Astrocyte of the cerebellum (primary cell): ENCODE results near the gene ADGRB3.

Experiments used
- DNase-seq: peaks from one replicate; pipeline ENCODE4 v3.0.0-alpha.2; 2011; ENCODE audit warnings: low read depth
- H3K4me3 ChIP-seq: 2 replicates; pipeline ENCODE4 v1.5.1; 2011; ENCODE audit warnings: mild to moderate bottlenecking, low read depth, low read length, moderate library complexity
- in situ Hi-C: cut with HindIII; loops from 2 replicates; pipeline ENCODE4 v1.10.0; 2017; ENCODE audit warnings: low sequenced_read_pairs
- TF ChIP-seq, protein P1 (sequence below): IDR thresholded peaks from 2 replicates; pipeline ENCODE4 v1.5.1; 2012; ENCODE audit warnings: low read length, low read depth, moderate library complexity, mild to moderate bottlenecking; ENCODE audit errors: missing control alignments

The ADGRB3 gene

DNA sequence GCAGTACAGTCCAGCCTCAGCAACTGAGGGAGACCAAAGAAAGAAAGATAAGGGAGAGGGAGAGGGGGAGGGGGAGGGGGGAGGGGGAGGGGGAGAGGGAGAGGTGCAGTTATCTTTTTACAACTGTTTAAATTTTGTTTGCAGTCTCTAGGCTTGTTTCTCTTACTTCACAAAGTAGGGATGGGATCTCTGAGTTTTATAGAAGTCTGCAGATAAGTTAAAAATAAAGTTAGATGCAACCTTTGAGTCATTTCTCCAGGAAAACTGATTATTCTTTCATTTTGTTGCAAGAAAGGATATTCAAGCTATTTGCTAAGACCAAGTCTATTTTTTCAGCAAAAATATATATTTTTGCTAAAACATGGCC, 487.3 kb downstream of the ADGRB3 start:
- no peak overlapping the region for H3K4me3 ChIP-seq
- DNase-seq = no peak
- in situ Hi-C loops = no loop called here
- TF ChIP-seq, protein P1, sequence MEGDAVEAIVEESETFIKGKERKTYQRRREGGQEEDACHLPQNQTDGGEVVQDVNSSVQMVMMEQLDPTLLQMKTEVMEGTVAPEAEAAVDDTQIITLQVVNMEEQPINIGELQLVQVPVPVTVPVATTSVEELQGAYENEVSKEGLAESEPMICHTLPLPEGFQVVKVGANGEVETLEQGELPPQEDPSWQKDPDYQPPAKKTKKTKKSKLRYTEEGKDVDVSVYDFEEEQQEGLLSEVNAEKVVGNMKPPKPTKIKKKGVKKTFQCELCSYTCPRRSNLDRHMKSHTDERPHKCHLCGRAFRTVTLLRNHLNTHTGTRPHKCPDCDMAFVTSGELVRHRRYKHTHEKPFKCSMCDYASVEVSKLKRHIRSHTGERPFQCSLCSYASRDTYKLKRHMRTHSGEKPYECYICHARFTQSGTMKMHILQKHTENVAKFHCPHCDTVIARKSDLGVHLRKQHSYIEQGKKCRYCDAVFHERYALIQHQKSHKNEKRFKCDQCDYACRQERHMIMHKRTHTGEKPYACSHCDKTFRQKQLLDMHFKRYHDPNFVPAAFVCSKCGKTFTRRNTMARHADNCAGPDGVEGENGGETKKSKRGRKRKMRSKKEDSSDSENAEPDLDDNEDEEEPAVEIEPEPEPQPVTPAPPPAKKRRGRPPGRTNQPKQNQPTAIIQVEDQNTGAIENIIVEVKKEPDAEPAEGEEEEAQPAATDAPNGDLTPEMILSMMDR = no peak

DNA sequence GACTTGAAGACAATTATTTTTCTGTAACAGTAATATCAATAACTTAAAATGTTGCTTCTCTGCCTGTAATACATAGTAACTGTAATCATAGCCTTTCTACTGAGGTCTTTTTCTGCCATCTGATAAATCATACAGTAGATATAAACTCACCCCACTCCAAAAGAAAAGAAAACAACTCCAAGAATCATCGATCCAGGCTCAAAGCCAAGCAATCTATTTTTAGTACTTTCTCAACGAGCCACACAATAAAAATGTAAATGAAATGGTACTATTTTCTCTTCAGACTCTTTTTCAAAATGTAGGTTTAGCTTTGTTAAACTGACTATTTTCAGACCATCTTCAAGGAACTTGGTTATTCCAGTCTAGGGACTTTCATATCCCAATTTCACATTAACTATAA, 493.3 kb downstream of the ADGRB3 start:
- in situ Hi-C loops = no loop called here
- DNase-seq = no peak
- no peak overlapping the region for H3K4me3 ChIP-seq
- TF ChIP-seq, protein P1 = no peak

DNA sequence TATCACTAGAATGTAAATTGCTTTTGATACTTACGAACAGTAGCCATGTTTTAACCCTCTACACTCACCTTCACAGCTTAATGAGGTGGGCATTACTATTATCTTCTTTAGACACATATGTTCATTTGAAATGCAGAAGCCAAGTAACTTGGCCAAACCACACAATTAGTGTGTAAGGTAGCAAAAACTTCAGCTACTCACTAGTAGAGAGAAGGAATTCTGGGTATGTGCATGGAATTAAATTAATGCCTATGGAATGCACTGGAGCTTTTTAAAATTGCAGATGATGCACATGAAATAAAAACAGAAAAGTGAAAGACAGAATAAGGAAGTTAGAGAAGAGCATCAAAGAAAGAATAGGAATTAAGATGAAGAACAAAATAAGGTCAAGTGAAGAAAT, 494.0 kb downstream of the ADGRB3 start:
- no peak for DNase-seq
- in situ Hi-C loops = no loop called here
- TF ChIP-seq, protein P1 = no peak
- no peak overlapping the region for H3K4me3 ChIP-seq

- H3K4me3 ChIP-seq = no peak overlapping the region
- in situ Hi-C loops = no loop called here
- DNase-seq = no peak
- TF ChIP-seq, protein P1 = no peak
These were observed 500.8 kb downstream of the ADGRB3 start for GRCh38 chr6:69135927-69136326.

GRCh38 chr6:69138148-69138547, 503.1 kb downstream of the ADGRB3 start:
- in situ Hi-C loops = no loop called here
- no peak overlapping the region for H3K4me3 ChIP-seq
- TF ChIP-seq, protein P1 = no peak
- no peak for DNase-seq

DNA sequence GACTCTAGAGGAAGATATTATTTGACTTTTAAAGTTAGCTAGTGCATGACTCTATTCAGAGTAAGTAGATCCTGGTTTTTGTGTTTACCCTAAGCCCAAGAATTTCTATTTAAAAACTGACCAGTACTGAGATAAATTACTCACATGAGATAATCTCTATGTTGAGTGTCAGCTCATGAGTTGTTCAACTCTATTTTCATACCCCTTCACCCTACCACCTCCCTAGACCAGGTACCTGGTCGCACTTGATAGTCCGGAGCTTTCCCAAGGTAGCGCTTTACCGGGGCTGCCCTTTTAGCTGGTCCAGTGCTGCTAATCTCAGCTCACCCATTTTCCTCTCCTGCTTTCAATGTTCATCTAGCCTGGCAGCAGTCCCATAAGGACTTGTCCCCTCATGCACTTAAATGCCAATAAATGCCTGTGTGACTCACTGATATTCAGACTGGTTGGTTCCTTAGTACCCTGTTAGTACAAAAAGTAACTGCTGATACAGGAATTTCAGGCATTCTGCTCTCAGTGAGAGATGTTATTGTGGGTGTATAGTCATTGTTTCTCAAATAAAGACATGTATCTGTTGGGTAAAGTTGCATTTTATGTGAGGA, 503.9 kb downstream of the ADGRB3 start:
- TF ChIP-seq, protein P1 = no peak
- DNase-seq = no peak
- in situ Hi-C loops = no loop called here
- no peak overlapping the region for H3K4me3 ChIP-seq
